B cell (primary cell): ENCODE results near the gene ADAMTS2. TPM values are rescaled to one million over a fixed set of nuclear protein-coding genes. Genes with fewer than 3 reads are reported as not detected.

Source experiments
- ATAC-seq: fragments of 200-7000 bp; cut with Tn5 transposase; one replicate; pipeline ENCODE4 v1.10.0; 2021; ENCODE audit warnings: low read depth, mild to moderate bottlenecking, moderate number of reproducible peaks, moderate library complexity
- CTCF ChIA-PET: fragments of 350-600 bp; sonication (Branson Sonifier 250); formaldehyde crosslinking; loops from one replicate; lab custom pipeline; 2021; ENCODE audit warnings: antibody characterized with exemption, inconsistent platforms; lab: Charles Lee
- POLR2A ChIA-PET: fragments of 350-600 bp; sonication (Branson Sonifier 250); formaldehyde crosslinking; loops from one replicate; lab custom pipeline; 2021; ENCODE audit warnings: antibody characterized with exemption; lab: Charles Lee
- DNase-seq: peaks from one replicate; pipeline ENCODE4 v3.0.0; 2013
- H2AFZ ChIP-seq: 2 replicates; pipeline ENCODE4 v1.6.1; 2012; ENCODE audit warnings: mild to moderate bottlenecking, low read depth, low read length; ENCODE audit not compliant: insufficient read depth, poor library complexity, severe bottlenecking
- H3K27ac ChIP-seq, 2 donors: 1 replicate in 1 of 2; 2 replicates in 1 of 2; pipeline ENCODE4 v1.5.1; 2012 to 2013; ENCODE audit warnings: low read length in 2 of 2, mild to moderate bottlenecking in 2 of 2, moderate library complexity in 1 of 2
- H3K27me3 ChIP-seq, 4 experiments: fragments of 200-600 bp in 1 of 4; sonication (generic) in 1 of 4; replicated peaks in 1 of 4; 1 replicate in 2 of 4; 2 replicates in 2 of 4; pipeline versions ENCODE4 v1.6.1 to v1.7.0; 2013 to 2016; ENCODE audit warnings: low read length in 3 of 4, mild to moderate bottlenecking in 2 of 4, mixed read lengths in 1 of 4, moderate library complexity in 1 of 4; ENCODE audit not compliant: insufficient read depth in 4 of 4, control insufficient read depth in 3 of 4; ENCODE audit errors: control extremely low read depth in 1 of 4
- H3K36me3 ChIP-seq, 2 experiments: replicated peaks in 1 of 2; 1 replicate in 1 of 2; 2 replicates in 1 of 2; pipeline versions ENCODE4 v1.6.1 to v1.7.1; 2013; ENCODE audit warnings: low read length in 1 of 2; ENCODE audit not compliant: insufficient read depth in 2 of 2, control insufficient read depth in 1 of 2; ENCODE audit errors: control extremely low read depth in 1 of 2, extremely low read depth in 1 of 2
- H3K4me1 ChIP-seq, 2 donors: fragments of 200-600 bp in 1 of 2; sonication (generic) in 1 of 2; 1 replicate in 1 of 2; 2 replicates in 1 of 2; pipeline versions ENCODE4 v1.5.1 to v1.6.1; 2013 to 2017; ENCODE audit warnings: low read length in 2 of 2; ENCODE audit not compliant: control insufficient read depth in 2 of 2, insufficient read depth in 2 of 2
- H3K4me2 ChIP-seq: replicated peaks from 2 replicates; pipeline ENCODE3; 2012; ENCODE audit warnings: mild to moderate bottlenecking, low read depth, low read length; ENCODE audit not compliant: poor library complexity, severe bottlenecking
- H3K4me3 ChIP-seq, 5 experiments: fragments of 200-600 bp in 1 of 5; sonication (generic) in 1 of 5; 1 replicate in 3 of 5; 2 replicates in 2 of 5; pipeline versions ENCODE4 v1.5.1 to v1.7.0; 2011 to 2016; ENCODE audit warnings: low read length in 4 of 5, mild to moderate bottlenecking in 4 of 5, low read depth in 2 of 5, control low read depth in 1 of 5, moderate library complexity in 1 of 5; ENCODE audit not compliant: insufficient read depth in 1 of 5; ENCODE audit errors: control extremely low read depth in 1 of 5, extremely low read depth in 1 of 5
- H3K79me2 ChIP-seq: fragments of 200-600 bp; sonication (generic); one replicate; pipeline ENCODE4 v1.6.0; 2016; ENCODE audit warnings: low read length; ENCODE audit not compliant: control insufficient read depth, insufficient read depth
- H3K9ac ChIP-seq: fragments of 200-600 bp; sonication (generic); 2 replicates; pipeline ENCODE4 v1.6.1; 2017; ENCODE audit warnings: mild to moderate bottlenecking, low read length, moderate library complexity
- H3K9me3 ChIP-seq, 3 donors: one replicate each; pipeline versions ENCODE4 v1.6.1 to v1.7.1; 2013; ENCODE audit warnings: low read length in 2 of 3; ENCODE audit not compliant: control insufficient read depth in 2 of 3, insufficient read depth in 1 of 3; ENCODE audit errors: control extremely low read depth in 1 of 3
- H4K20me1 ChIP-seq: 2 replicates; pipeline ENCODE4 v1.6.0; 2012; ENCODE audit warnings: mild to moderate bottlenecking, low read length; ENCODE audit not compliant: insufficient read depth, control insufficient read depth, poor library complexity, severe bottlenecking
- H3K27ac Mint-ChIP-seq: one replicate; pipeline ENCODE4 v1.8.0; 2021; ENCODE audit warnings: mixed read lengths
- H3K27me3 Mint-ChIP-seq: one replicate; pipeline ENCODE4 v1.8.0; 2021; ENCODE audit warnings: mixed read lengths
- H3K4me1 Mint-ChIP-seq: one replicate; pipeline ENCODE4 v1.8.0; 2021; ENCODE audit warnings: mixed read lengths
- H3K4me3 Mint-ChIP-seq: one replicate; pipeline ENCODE4 v1.8.0; 2021; ENCODE audit warnings: mixed read lengths
- H3K9me3 Mint-ChIP-seq: one replicate; pipeline ENCODE4 v1.8.0; 2022; ENCODE audit warnings: mixed read lengths; ENCODE audit not compliant: insufficient read depth
- CTCF ChIP-seq: fragments of 200-600 bp; IDR thresholded peaks from one replicate; pipeline ENCODE4 v1.8.0; 2022; ENCODE audit warnings: antibody characterized with exemption, mild to moderate bottlenecking
- EZH2 ChIP-seq: IDR thresholded peaks from 2 replicates; pipeline ENCODE4 v1.6.1; 2012; ENCODE audit warnings: borderline replicate concordance, low read depth, mild to moderate bottlenecking, moderate library complexity, low read length; ENCODE audit not compliant: insufficient read depth, poor library complexity, severe bottlenecking
- WGBS: methylation state at CpG from one replicate; pipeline ENCODE4 v1.1.5; 2013; ENCODE audit warnings: missing lambda C conversion rate; ENCODE audit not compliant: insufficient coverage; 5-methylcytosine and 5-hydroxymethylcytosine counted together
- intact Hi-C: fragments of 100-400 bp; cut with micrococcal nuclease; formaldehyde crosslinking; loops from one replicate; pipeline ENCODE4 v1.10.0; 2022
- polyA plus RNA-seq: library from polyadenylated mRNA; depleted of rRNA; stranded (reverse); fragments of >200 nt; gene quantifications from 2 replicates; pipeline ENCODE4 v1.2.3, GENCODE V29; 2012
- total RNA-seq, 2 donors: library from RNA; stranded (reverse); fragments of 120-200 nt in 1 of 2; gene quantifications; 1 replicate in 1 of 2; 2 replicates in 1 of 2; pipeline versions ENCODE4 v1.2.3 to v1.2.4, GENCODE V29; 2013 to 2022

Gene ADAMTS2
- total and polyA plus RNA-seq, 2 donors (not counting 1 experiment from before 2014, with no cell fraction given), result not detected

GRCh38 chr5:179124853-179125788, 220.1 kb downstream of the ADAMTS2 start:
- Histone ChIP-seq H3K36me3 (no peaks in the 10 kb centered on the region), H3K79me2 (no peaks in the 10 kb centered on the region), H3K9me3 (peaks cover 0 to 75% (median 0%) of the 10 kb centered on the region in 3 donors), H3K9ac (no peak overlapping the region), H2AFZ (no peak overlapping the region), H3K27me3 (no peaks in the 10 kb centered on the region), H4K20me1 (no peaks in the 10 kb centered on the region), H3K27ac (no peak overlapping the region), H3K4me3 (no peak overlapping the region), H3K4me2 (no peak overlapping the region), H3K4me1 (no peaks in the 10 kb centered on the region)
- 95% methylated on average over 43 of the region's 43 CpGs for WGBS
- no peaks in the 10 kb centered on the region for H3K9me3 Mint-ChIP-seq
- H3K4me3 Mint-ChIP-seq, result no peak overlapping the region
- DNase-seq (no peak), ATAC-seq (no peak)
- no peak overlapping the region for H3K27ac Mint-ChIP-seq
- H3K4me1 Mint-ChIP-seq, result no peaks in the 10 kb centered on the region
- intact Hi-C loops, result no loop called here
- CTCF ChIA-PET, result no interaction called here
- POLR2A ChIA-PET, result no interaction called here
- H3K27me3 Mint-ChIP-seq, result no peaks in the 10 kb centered on the region
- TF ChIP-seq EZH2 (no peak), CTCF (no peak)

GRCh38 chr5:179124273-179124852, 220.9 kb downstream of the ADAMTS2 start:
- no peaks in the 10 kb centered on the region for H3K9me3 Mint-ChIP-seq
- POLR2A ChIA-PET, result no interaction called here
- H3K4me3 ChIP-seq, result no peak overlapping the region
- no peaks in the 10 kb centered on the region for H3K4me1 ChIP-seq
- no peak for TF ChIP-seq EZH2
- no peak overlapping the region for H3K9ac ChIP-seq
- H3K9me3 ChIP-seq, result peaks cover 0 to 81% (median 0%) of the 10 kb centered on the region in 3 donors
- WGBS, result 94% methylated on average over 21 of the region's 21 CpGs
- DNase-seq, result no peak
- H3K36me3 ChIP-seq, result no peaks in the 10 kb centered on the region
- ATAC-seq, result no peak
- no peak overlapping the region for H3K4me3 Mint-ChIP-seq
- H4K20me1 ChIP-seq, result no peaks in the 10 kb centered on the region
- CTCF ChIA-PET, result no interaction called here
- no peak overlapping the region for H2AFZ ChIP-seq
- no peaks in the 10 kb centered on the region for H3K79me2 ChIP-seq
- no peaks in the 10 kb centered on the region for H3K4me1 Mint-ChIP-seq
- no peaks in the 10 kb centered on the region for H3K27me3 Mint-ChIP-seq
- no peaks in the 10 kb centered on the region for H3K27me3 ChIP-seq
- no peak overlapping the region for H3K4me2 ChIP-seq
- no peak overlapping the region for H3K27ac ChIP-seq
- intact Hi-C loops, result no loop called here
- no peak overlapping the region for H3K27ac Mint-ChIP-seq
